Tibial nerve (tissue), 4 donors: ENCODE measurements around the gene ZBTB16.

Experiments
- CTCF ChIP-seq, 5 experiments: fragments of 200-600 bp in 3 of 5; fragments of 450-650 bp in 2 of 5; sonication (generic) in 3 of 5; IDR thresholded peaks; one replicate each; pipeline ENCODE4 v1.5.1; 2016 to 2019; ENCODE audit warnings: antibody characterized with exemption in 5 of 5, mild to moderate bottlenecking in 3 of 5, moderate library complexity in 2 of 5
- EP300 ChIP-seq, 2 donors: sonication (generic); formaldehyde crosslinking; IDR thresholded peaks; one replicate each; pipeline ENCODE4 v1.6.1; 2017; ENCODE audit warnings: antibody characterized with exemption in 2 of 2, mild to moderate bottlenecking in 1 of 2
- POLR2A ChIP-seq, 2 donors: fragments of 450-650 bp; IDR thresholded peaks; one replicate each; pipeline ENCODE4 v1.6.1; 2017; ENCODE audit warnings: antibody characterized with exemption in 2 of 2, mild to moderate bottlenecking in 2 of 2, moderate library complexity in 2 of 2

DNA sequence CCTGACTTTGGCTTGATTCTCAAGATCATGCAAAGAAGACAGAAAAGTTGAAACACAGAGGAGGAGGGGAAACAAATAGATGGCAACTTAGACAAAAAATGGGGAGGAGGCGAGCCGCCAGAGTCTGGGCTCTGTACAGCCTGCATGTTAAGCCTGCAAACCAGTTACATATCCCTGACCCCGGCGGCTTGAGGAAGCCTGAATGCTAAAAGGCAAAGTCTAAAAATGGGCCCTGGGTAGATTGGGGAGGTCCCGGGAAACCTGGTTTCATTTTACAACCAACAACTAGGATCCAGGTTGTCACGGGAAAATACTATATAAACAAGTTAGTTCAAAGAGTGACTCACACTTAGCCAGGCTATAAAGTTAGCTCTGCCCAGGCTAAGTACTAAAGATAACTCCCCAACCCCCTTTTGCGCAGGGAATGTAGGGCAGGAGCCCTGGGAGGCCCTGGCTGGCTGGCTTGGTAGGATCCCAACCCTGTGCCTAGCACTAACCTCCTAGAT is 18.8 kb upstream of the ZBTB16 start:
- TF ChIP-seq CTCF (IDR thresholded peaks at IDR 0.05), result no peak
- no peak for TF ChIP-seq POLR2A (IDR thresholded peaks at IDR 0.05)
- TF ChIP-seq EP300 (IDR thresholded peaks at IDR 0.05), result no peak
